GM15510 (cell line): ENCODE results near the gene AKIRIN1.

Source experiments
- POLR2A ChIP-seq: IDR thresholded peaks from 3 replicates; pipeline ENCODE4 v1.6.1; 2011; ENCODE audit warnings: borderline replicate concordance; ENCODE audit not compliant: insufficient read length; ENCODE audit errors: extremely low read depth

The AKIRIN1 gene

DNA sequence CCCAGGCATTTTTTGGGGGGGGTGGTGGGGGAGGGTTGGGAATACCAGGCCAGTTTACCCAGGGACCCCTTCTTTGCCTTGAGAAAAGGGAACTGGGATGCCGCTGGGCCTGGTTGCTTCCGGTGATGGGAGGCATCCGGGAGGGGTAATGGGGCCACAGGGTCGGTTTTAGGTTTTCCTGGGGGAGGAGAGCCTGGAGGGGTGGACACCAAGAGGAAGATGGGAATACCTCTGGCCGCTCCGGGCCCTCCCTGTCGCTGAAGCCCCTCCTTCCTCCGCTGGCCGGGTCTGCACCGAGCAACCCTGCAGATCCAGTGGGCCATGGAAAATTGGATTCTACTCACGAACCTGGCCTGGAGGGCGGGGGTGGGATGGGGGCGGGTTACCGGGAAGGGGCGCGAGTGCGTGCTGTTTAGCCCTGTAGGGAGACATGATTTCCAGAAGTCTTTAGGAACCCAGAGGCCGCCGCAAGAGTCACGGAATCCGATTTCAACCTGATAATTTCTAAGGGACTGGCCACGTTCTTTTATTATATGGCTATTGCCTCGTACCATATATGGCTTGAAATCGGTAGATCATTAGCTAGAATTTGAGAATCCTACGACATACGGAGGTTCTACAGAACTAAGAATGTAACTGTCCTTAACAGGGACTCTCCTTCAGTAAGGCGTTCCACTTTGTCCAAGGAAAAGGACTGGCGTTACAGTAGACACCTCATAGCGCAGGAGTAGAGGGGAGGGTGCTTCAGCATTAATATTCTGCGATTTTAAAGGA, 749 bp downstream of the AKIRIN1 start:
- TF ChIP-seq POLR2A = no peak

DNA sequence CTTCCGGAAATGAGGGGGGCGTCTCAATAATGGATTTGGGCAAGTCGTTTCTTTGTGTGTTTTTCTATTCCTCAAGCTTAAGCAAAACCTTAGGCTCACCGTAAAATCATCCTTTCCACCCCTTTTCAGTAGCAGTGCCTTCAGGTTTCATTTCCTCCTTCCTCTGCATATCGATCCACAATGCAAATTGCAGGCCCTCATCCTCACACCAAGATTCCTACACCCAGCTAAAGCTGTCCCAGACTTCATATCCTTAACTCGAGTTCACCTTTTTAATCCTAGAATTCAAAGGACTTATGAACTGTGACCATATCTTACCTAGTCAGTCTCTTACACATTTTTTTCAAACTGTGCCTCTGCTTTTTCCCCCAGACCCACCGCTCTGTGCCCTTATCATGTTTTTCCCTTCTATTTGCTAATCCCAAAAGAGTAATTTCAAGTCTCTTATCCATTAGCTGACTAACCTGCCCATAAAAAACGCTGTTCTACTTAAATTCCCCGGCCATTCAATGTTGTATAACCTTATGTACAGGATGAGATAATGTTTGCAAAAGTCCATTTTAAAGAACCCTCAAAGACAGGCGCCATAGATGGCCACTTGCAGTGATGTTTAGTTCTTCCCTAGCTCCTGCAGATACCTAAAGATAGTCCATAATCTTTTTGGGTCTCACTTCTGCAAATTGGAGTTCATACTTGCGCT, 1.5 kb downstream of the AKIRIN1 start:
- no peak for TF ChIP-seq POLR2A

DNA sequence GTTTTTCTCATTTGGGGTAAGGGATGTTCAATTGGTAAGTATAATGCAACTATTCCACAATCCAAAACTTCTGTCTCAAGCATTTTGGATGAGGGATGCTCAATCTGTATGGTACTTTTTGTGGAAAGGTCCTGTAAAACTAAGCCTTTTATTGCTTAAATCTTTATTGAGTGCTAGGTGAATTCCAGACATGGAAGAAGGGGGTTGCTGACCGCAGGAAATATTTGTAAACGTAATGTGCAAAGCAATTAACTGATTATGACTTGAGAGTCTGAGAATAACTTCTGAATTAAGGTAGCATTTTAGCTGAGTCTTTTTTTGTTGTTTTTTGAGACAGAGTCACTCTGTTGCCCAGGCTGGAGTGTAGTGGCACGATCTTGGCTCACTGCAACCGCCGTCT, 3.1 kb downstream of the AKIRIN1 start:
- TF ChIP-seq POLR2A = no peak

DNA sequence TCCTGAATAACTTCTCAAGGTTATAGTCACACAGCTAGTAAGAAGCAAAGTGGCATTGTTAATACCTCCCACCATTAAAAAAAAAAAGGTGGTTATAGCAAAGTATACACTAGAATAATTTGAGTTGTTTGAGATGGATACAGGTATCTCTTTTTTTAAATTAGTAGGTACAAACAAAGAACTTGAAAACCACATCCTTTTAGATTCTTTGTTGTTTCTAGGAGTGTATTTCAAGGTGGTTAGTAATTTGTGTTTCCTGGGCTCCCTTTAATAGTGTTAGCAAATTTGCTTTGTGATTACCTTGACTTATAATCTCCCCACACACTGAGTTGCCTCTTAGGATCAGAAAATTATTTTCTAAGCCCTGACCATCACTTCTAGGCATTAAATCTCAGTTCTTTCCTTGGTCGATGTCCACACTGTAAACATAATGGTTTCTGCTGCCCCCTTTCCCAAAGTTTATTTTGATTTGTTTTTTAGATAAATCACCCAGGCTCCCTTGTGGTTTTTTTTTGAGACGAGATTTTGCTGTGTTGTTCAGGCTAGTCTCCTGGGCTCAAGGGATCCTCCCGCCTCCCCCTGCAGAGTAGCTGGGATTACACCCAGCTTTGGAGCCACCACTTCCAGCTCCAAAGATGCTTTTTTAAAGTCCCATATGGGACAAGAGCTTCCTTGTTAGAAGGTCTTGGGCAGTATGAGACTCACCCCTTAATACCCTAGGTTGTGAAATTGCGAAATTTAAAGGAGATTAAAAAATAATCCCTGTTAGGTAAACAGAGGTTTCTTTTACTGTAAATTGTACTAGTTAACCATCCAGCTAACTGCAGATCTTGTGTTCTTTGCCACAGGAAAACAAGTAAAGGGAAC, 6.2 kb downstream of the AKIRIN1 start:
- no peak for TF ChIP-seq POLR2A

DNA sequence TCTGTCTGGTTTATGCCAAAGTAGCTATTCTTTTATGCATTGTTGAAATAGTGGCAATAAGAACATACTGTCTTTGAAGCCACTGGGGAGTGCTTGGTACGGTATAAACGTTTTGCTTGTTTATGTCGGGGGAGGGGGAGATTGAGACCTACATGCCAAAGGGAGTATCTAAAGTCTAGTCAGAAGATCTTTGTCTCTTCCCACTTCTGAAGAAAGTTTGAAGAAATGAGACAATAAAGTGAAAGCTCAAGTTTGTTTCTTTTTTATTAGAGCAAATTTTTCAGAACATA, 6.8 kb downstream of the AKIRIN1 start:
- no peak for TF ChIP-seq POLR2A

DNA sequence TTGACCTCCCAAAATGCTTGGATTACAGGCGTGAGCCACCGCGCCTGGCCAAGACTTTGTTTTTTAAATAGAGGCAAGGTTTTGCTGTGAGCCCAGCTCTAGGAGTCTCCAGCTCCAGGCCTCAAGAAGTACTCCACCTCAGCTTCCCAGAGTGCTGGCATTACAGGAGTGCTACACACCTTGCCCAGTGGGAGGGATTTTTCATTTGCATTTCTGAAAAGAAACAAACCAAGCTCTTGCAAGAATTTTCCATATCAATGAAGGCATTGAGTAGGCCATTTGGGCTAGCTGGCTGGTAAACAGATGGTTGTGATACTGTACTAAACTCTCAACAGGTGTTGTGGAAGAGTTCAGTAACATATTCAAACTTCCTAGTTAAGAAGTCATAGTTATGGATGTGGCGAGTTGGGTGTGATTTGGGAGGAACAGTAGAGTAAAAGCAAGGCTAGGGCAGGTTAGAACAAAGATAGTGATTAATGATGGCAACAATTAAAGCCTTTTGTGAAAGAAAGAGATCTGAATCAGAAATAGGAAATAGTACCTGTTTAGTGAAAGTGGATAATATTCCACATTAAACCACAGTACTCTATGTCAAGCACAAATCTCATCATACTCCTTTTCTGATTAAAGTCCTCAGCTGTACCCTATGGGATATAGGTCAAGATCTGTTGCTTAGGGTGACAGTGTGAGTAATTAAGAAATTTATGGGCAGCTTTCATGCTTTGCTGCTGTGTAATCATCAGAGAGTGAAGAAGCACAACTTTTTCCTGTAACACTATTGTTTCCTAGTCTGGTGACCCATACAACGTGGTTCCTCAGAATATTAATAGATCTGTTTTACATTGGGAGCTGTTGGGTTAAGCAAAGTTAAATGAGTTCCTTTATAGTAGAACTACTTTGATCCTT, 10.7 kb downstream of the AKIRIN1 start:
- TF ChIP-seq POLR2A = no peak

DNA sequence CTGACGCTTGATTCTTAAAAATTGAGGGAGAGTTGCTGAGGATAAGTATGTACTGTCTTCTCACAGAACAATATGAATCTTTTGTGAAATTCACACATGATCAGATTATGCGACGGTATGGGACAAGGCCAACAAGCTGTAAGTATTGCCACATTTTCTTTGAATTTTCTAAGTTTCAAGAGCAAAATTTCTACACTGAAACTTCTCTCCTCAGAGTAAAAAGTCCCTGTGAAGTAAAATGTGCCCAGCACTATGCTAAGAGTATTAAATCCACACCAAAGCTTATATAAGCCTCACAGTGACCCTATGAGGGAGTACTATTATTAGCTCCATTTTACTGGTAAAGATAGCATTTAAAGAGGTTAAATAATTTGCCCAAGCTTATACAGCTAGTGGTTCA, 12.2 kb downstream of the AKIRIN1 start:
- no peak for TF ChIP-seq POLR2A

DNA sequence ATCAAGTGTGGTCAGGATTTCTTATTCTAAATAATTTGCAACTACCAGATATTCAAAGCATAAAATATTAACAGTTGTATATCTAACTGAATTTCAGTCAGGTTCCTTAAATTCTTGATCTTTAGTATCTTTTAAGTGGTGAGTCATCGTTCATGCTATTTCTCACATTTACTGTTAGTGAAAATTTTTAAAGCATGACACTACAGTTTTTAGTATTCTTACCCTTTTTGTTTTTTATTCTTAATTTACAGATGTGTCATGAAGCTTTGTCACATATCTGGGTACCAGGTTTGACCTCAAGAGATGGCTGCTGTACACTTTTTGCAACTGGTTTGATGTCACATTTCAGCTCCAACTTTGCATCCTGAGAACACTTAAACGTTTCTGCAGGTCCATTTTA, 12.7 kb downstream of the AKIRIN1 start:
- TF ChIP-seq POLR2A = no peak

DNA sequence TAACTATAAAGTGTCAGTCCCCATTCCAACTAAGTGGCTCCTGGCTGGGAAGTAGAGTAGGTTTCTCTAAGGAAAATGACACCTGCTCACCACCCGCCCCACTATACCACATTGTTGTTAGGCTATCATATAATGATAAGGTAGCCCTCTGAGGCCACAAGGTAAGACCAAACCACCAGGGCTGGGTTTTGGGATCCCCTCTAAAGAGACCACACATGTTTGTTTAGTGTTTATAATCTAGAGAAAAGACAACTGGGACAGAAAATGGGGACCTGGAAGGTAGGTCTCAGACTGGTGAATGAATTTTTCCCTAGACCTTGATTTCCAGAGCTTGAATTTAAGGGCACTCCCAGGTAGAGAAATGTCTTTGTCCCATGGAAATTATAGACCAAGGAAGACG, 15.2 kb downstream of the AKIRIN1 start:
- no peak for TF ChIP-seq POLR2A

DNA sequence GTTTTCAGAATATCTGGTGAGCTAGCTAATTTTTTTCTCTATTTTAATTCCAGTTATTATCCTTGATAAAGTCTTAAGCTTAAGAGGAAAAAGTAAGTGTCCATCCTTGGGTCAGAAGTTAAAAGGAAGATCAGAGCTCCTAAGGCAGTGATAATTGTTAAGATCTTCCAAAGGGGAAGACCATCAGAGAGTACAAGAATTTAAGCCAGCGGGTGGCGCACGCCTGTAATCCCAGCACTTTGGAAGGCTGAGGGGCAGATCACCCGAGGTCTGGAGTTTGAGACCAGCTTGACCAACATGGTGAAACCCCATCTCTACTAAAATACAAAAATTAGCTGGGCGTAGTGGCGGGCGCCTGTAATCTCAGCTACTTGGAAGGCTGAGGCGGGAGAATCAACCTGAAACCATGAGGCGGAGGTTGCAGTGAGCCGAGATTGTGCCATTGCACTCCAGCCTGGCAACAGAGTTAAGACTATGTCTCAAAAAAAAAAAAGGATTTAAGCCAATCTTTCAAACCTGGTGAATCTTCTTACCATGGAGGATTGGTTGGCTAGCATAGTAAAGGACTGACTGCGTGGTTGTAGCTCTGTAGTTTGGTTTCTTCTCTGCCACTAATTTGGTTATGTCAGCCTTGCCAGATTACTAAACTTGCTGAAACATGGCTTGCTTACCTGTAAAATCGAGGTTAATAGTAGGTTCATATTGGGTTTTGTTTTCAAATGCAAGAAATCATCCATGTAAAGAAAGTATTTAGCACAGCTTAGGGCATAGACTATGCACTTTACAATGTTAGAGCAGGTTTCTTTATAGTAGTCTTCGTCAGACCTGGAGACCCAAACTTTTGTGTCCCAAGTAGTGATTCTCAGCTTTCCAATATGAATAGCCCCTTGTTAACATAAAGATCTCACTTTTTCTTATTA, 15.9 kb downstream of the AKIRIN1 start:
- TF ChIP-seq POLR2A = no peak

DNA sequence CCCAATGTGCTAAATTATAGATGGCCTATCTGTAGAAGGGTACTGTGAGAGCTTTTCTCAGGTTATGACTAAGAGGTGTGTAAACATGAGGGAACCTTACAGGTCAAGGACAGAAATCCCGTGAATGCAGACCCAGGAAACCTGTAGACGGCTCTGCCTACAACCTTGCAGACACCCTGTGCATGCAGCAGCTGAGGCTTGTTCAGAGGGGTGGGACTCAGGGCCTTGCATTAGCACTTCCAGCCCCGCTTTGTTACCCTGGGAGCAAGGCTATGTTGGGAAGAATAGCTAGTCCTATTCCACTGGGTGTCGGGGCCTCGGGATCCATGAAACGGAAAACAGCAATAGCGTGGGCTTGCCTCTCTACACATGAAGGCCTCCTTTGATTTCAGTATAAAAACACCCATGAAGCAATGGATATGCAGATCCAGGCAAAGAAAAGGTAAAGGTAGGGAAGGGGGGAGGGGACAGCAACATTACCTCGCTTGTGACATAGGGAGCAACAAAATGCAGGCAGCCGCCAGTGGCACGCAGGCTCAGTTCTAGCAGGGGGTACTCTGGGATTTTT, 25.6 kb downstream of the AKIRIN1 start:
- TF ChIP-seq POLR2A = no peak

DNA sequence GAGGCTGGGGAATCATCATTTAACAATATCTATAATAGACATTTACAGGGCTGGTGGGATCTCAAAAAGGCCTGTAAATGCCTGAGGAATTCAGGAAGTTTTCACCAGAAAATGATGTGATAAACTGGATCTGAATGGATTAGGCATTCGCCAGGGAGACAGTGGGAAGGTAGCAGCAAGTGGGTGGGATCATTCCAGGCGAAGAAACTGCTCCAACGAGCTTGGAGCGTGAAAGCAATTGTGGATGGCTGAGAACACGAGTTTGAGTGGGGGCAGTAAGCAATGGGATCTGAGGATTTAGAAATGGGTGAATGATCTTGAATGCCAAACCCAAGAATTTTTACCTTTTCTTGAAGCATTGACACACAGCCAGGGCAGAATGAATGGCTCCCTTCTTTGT, 26.2 kb downstream of the AKIRIN1 start:
- TF ChIP-seq POLR2A = no peak

DNA sequence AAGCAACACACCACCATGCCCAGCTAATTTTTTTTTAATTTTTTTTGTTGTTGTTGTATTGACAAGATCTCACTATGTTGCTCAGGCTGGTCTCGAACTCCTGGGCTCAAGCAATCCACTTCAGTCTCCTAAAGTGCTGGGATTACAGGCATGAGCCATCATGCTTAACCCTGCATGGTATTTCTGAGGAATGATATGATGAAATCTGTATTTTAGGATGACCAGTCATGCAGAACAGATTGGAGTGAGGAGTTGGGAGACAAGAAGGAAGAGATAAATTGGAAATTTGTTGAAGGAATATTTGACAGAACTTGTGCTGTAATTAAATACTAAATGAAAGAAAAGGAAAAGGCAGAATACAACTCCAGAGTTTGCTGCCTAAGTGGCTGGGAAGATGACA, 30.4 kb downstream of the AKIRIN1 start:
- no peak for TF ChIP-seq POLR2A

DNA sequence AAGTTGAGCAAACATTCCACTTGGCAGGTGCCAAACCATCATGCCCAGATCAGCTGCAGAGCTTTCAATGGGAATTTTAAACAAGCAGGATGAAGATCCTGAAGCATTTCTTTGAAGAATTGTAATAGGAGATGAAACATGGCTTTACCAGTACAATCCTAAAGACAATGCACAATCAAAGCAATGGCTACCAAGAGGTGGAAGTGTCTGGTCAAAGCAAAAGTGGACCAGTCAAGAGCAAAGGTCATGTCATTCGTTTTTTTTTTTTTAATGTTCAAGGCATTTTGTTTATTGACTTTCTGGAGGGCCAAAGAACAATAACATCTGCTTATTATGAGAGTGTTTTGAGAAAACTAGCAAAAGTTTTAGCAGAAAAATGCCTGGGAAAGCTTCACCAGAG, 32.1 kb downstream of the AKIRIN1 start:
- no peak for TF ChIP-seq POLR2A
